Measurements from ENCODE around the gene CTLA4. TPM values are rescaled to one million over a fixed set of nuclear protein-coding genes. Genes with fewer than 3 reads are reported as not detected.

CTLA4 gene
- total and polyA plus RNA-seq, 2 of the 4 experiments (the other 2 are of a cell fraction), result not detected

GRCh38 chr2:203915256-203915655 lies 47.7 kb downstream of the CTLA4 start:
- ChIA-PET POLR2A (ENCODE audit: unreplicated experiment) (no interaction called here), CTCF (interaction anchor here (0.7 kb wide), 1 partner anchor 12 kb away, joined by 4 read pairs; no protein-coding TSS in a partner anchor)
- Histone ChIP-seq H3K27ac (ENCODE audit: insufficient read depth, low read length) (no peak overlapping the region), H3K4me2 (ENCODE audit: low read depth, low read length) (no peak overlapping the region), H3K79me1 (ENCODE audit: low read depth in 1 of 2, low read length in 2 of 2) (no peaks in the 10 kb centered on the region), H4K20me1 (ENCODE audit: insufficient read depth, low read length) (no peaks in the 10 kb centered on the region), H2BK120ac (ENCODE audit: low read depth, low read length) (no peak overlapping the region), H3K4ac (ENCODE audit: low read depth, low read length) (no peak overlapping the region), H3K14ac (replicated peaks; ENCODE audit: low read depth, low read length) (no peak overlapping the region), H3K9ac (ENCODE audit: low read depth, low read length) (no peak overlapping the region), H2BK15ac (ENCODE audit: low read depth, low read length) (no peak overlapping the region), H3K4me3 (ENCODE audit: insufficient read depth, low read depth, low read length) (no peak overlapping the region), H4K5ac (ENCODE audit: low read depth, low read length) (no peak overlapping the region), H3K23ac (ENCODE audit: low read depth, low read length) (no peak overlapping the region), H4K91ac (ENCODE audit: insufficient read depth, low read depth, low read length) (no peak overlapping the region), H2AK5ac (ENCODE audit: low read depth, low read length) (no peak overlapping the region), H4K8ac (ENCODE audit: low read depth in 2 of 2, low read length in 2 of 2) (no peak overlapping the region), H3K4me1 (ENCODE audit: control insufficient read depth, insufficient read depth, low read length) (no peaks in the 10 kb centered on the region), H2AFZ (replicated peaks; ENCODE audit: low read length, poor library complexity) (no peak overlapping the region), H3K9me1 (ENCODE audit: insufficient read depth, low read length) (no peaks in the 10 kb centered on the region), H3K18ac (ENCODE audit: low read depth, low read length) (no peak overlapping the region), H2BK5ac (ENCODE audit: low read depth, low read length, poor library complexity, severe bottlenecking) (no peak overlapping the region), H3K36me3 (ENCODE audit: control insufficient read depth, insufficient read depth, low read length) (no peaks in the 10 kb centered on the region), H2AK9ac (replicated peaks; ENCODE audit: low read depth, low read length, poor library complexity) (no peak overlapping the region), H3K9me3 (ENCODE audit: control insufficient read depth, insufficient read depth, low read length) (no peaks in the 10 kb centered on the region), H3K27me3 (ENCODE audit: control insufficient read depth, insufficient read depth, low read length) (peaks cover 16% of the 10 kb centered on the region), H3K56ac (ENCODE audit: extremely low read depth, insufficient read depth, low read length) (no peak overlapping the region), H2BK20ac (ENCODE audit: low read depth, low read length) (no peak overlapping the region)
- intact Hi-C loops (cut with micrococcal nuclease), result no loop called here
- DNase-seq (no peak), ATAC-seq (ENCODE audit: low read depth) (no peak)
- TF ChIP-seq RFX5 (IDR thresholded peaks at IDR 0.05; ENCODE audit: low read depth, low read length) (no peak), MAFK (IDR thresholded peaks at IDR 0.05; ENCODE audit: low read depth, low read length) (no peak), SMC3 (IDR thresholded peaks at IDR 0.05; ENCODE audit: low read depth, low read length) (no peak), CTCF (conservative IDR thresholded peaks at IDR 0.05; ENCODE audit: low read depth, low read length) (no peak), NFE2L2 (IDR thresholded peaks at IDR 0.05; ENCODE audit: low read depth, low read length) (no peak), CHD1 (IDR thresholded peaks at IDR 0.05; ENCODE audit: low read depth, low read length) (no peak), MAZ (IDR thresholded peaks at IDR 0.05; ENCODE audit: borderline replicate concordance, low read depth, low read length) (no peak), MXI1 (IDR thresholded peaks at IDR 0.05; ENCODE audit: borderline replicate concordance, low read depth, low read length) (no peak), CEBPB (IDR thresholded peaks at IDR 0.05; ENCODE audit: low read depth, low read length) (no peak), ELK1 (IDR thresholded peaks at IDR 0.05; ENCODE audit: borderline replicate concordance, low read depth, low read length) (no peak), RCOR1 (IDR thresholded peaks at IDR 0.05; ENCODE audit: insufficient replicate concordance, low read length) (no peak), POLR2A (IDR thresholded peaks at IDR 0.05; ENCODE audit: low read depth, low read length) (no peak)
- in situ Hi-C loops (cut with MboI; ENCODE audit: low sequenced_read_pairs), result loop anchor here (25.0 kb wide), 1 partner anchor 1328 kb away; no protein-coding TSS in a partner anchor
- no TSS peak for BruUV-seq (replicated peaks)
- WGBS, 2 experiments (ENCODE audit: extremely low coverage in 2 of 2, insufficient read length in 1 of 2), result 87% methylated on average over 3 of the region's 7 CpGs; no CpG with 5 or more reads in 1 of the 2 experiments
- dilution Hi-C loops (cut with HindIII; ENCODE audit: low sequenced_read_pairs, unreplicated experiment), result no loop called here
